HEK293T (cell line): Measurements from ENCODE around the gene IL1F10.

ENCODE experiments used
- ARNT ChIP-seq: fragments of 450-650 bp; IDR thresholded peaks from 2 replicates; pipeline ENCODE4 v1.6.1; 2017; ENCODE audit warnings: mild to moderate bottlenecking
- BHLHE40 ChIP-seq: fragments of 450-650 bp; IDR thresholded peaks from 2 replicates; pipeline ENCODE4 v1.6.1; 2016; ENCODE audit warnings: mild to moderate bottlenecking, moderate library complexity, borderline replicate concordance
- ELF4 ChIP-seq: fragments of 450-650 bp; IDR thresholded peaks from 2 replicates; pipeline ENCODE4 v1.6.1; 2017; ENCODE audit warnings: antibody characterized with exemption
- FOXA1 ChIP-seq: fragments of 450-650 bp; IDR thresholded peaks from 2 replicates; pipeline ENCODE4 v1.6.1; 2016; ENCODE audit warnings: mild to moderate bottlenecking
- FOXM1 ChIP-seq: fragments of 450-650 bp; IDR thresholded peaks from 2 replicates; pipeline ENCODE4 v1.6.1; 2017; ENCODE audit warnings: mild to moderate bottlenecking, borderline replicate concordance
- L3MBTL2 ChIP-seq: fragments of 450-650 bp; conservative IDR thresholded peaks from 2 replicates; pipeline ENCODE4 v1.6.1; 2016; ENCODE audit warnings: mild to moderate bottlenecking
- PKNOX1 ChIP-seq: fragments of 450-650 bp; IDR thresholded peaks from 2 replicates; pipeline ENCODE4 v1.6.1; 2016
- SP1 ChIP-seq: fragments of 450-650 bp; IDR thresholded peaks from 2 replicates; pipeline ENCODE4 v1.6.1; 2017
- SUZ12 ChIP-seq: fragments of 450-650 bp; IDR thresholded peaks from 2 replicates; pipeline ENCODE4 v1.6.1; 2016; ENCODE audit warnings: mild to moderate bottlenecking
- TARDBP ChIP-seq: fragments of 450-650 bp; IDR thresholded peaks from 2 replicates; pipeline ENCODE4 v1.6.1; 2016
- ZNF384 ChIP-seq: fragments of 450-650 bp; IDR thresholded peaks from 2 replicates; pipeline ENCODE4 v1.6.1; 2016

GRCh38 chr2:113103277-113103676, 35.5 kb downstream of the IL1F10 start:
- no peak for TF ChIP-seq FOXM1
- TF ChIP-seq L3MBTL2, result no peak
- no peak for TF ChIP-seq ELF4
- TF ChIP-seq TARDBP, result no peak
- no peak for TF ChIP-seq ARNT
- TF ChIP-seq SP1, result no peak
- TF ChIP-seq SUZ12, result no peak
- TF ChIP-seq PKNOX1, result no peak
- no peak for TF ChIP-seq BHLHE40
- TF ChIP-seq ZNF384, result no peak
- no peak for TF ChIP-seq FOXA1
